ENCODE measurements around the gene SEC16A.
A peak's percentile ranks its signal among the peaks of the same experiment; 100 is the strongest.

Gene SEC16A

DNA sequence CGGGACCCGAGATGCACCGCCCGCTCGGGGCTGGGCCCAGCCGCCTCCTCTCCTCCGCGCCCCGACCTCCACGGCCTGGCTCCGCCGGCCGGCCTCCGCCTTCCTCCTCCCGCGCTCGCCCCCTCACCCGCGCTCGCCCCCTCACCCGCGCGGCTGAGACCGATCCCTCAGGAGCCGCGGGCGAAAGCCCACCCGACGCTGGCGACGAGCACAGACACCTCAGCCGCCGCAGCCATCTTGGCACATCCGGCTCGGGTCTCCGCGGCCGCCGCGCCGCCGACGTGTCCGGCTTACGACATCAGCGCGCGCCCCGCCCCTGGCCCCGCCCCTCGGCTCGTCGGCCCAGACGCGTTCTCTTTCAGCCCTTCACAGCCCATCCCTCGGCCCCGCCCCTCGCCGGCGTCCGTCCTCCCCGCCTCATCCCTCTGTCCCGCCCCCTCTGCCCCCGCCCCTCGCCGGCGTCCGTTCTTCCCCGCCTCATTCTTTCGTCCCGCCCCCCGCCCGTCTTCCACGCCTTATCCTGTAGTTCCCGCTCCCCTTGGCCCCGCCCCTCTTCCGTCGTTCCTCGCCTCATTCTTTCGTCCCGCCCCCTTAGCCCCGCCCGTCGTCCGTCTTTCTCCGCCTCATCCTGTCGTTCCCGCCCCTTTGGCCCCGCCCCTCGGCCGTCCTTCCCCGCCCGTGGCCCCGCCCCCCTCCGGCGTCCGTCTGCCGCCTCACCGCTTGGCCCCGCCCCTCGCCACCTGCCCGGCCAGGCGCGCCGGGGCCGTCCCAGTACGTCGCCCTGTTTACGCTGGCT is at the start of gene SEC16A:
Gene SEC16A, minus strand, starts transcription at position 248 of the 796 bp plus-strand sequence. CDS start 5,425 bp downstream, outside the sequence.
- DNase-seq: peak; percentile 82

- DNase-seq: no peak
Measured at GRCh38 chr9:136531904-136532798, 49.3 kb upstream of the SEC16A start.

DNA sequence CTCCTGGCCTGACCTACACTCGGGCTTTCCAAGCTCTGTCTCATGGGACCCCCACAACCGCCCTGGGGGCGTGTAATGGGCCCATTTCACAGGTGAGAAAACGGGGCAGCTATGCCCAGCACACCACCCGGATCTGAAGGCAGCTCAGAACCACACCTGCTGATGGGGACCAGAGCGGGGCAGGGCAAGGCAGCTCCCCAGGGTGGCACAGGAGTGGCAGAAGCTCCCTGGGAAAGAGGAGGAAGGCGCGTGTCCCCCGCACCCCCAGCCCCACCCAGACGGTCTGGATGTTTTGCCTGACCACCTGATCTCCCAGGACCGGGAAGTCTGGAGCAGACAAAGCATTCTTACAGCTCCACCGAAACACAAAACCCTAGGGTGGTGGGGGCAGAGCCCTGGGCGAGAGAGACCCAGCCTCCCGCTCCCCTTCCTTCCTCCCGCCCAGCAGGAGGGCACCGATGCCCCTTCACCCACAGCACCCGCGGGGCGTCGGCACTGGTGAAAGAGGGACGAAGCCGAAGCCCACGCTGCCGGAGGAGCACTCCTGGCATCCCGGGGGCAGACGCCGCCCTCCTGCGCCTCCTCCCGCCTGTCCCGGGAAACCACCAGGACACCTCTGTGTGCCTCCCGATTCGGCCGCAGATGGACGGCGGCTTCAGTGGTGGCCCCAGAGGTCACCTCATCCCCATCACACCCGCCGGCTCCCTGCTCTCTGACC is 48.5 kb upstream of the SEC16A start:
- DNase-seq: no peak

DNA sequence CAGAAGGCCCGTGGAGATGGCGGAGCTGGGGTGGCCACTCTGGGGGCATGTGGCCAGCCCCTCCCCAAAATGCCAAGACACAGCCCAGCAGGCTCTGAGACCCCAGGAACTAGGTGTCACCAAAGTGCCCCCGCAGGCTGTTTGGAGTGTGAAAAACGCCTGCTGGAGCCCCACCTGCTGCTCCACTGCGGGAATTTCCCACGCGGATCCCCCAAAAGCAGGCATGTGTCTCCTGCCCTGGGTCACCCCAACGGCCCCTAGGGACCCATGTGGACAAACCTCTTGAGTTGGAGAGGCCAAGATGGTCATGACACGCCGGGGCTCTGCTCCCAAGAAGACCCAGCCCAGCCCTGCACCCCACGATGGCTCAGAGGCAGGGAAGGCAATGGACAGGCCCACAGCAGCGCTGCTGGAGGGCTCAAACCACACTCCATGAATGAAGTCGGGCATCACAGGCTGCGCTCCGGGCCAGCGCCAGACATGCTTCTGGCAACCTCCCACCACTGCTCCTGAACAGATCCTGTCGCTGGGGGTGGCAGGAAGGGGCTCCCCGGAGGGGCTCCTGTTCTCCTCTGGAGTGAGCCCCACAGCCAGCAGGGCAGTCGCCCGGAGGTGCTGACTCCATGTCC is 47.7 kb upstream of the SEC16A start:
- no peak for DNase-seq

GRCh38 chr9:136529516-136530460 is 46.9 kb upstream of the SEC16A start:
- no peak for DNase-seq

DNA sequence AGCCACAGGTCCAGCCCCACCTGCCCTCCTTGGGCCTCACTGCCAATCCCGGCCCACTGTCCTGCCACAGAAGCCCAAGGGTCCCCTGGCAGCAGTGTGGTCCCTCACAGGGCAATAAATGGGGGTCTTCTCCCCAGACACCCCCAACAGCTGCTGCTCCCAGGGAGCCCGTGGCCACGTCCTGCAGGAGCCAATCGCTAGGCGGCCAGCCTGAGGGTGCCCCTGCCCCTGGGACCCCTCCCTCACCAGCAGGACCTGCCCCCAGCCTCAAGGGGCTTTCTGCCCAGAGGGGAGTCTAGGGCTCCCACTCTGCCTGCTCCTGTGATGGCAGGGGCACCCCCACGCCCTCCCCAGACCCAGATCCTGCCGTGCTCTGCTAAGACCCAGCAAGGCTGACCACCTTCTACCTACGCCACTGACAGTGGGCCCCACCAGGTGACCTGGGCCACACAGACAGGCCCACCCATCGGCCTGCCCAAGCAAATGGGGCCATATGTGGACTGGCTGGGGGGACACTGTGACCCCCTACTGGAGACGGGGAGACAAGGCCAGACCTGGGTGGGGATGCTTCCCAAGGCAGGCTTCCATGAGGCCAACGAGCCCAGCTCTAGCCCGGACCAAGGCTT is 46.0 kb upstream of the SEC16A start:
- DNase-seq: no peak

DNA sequence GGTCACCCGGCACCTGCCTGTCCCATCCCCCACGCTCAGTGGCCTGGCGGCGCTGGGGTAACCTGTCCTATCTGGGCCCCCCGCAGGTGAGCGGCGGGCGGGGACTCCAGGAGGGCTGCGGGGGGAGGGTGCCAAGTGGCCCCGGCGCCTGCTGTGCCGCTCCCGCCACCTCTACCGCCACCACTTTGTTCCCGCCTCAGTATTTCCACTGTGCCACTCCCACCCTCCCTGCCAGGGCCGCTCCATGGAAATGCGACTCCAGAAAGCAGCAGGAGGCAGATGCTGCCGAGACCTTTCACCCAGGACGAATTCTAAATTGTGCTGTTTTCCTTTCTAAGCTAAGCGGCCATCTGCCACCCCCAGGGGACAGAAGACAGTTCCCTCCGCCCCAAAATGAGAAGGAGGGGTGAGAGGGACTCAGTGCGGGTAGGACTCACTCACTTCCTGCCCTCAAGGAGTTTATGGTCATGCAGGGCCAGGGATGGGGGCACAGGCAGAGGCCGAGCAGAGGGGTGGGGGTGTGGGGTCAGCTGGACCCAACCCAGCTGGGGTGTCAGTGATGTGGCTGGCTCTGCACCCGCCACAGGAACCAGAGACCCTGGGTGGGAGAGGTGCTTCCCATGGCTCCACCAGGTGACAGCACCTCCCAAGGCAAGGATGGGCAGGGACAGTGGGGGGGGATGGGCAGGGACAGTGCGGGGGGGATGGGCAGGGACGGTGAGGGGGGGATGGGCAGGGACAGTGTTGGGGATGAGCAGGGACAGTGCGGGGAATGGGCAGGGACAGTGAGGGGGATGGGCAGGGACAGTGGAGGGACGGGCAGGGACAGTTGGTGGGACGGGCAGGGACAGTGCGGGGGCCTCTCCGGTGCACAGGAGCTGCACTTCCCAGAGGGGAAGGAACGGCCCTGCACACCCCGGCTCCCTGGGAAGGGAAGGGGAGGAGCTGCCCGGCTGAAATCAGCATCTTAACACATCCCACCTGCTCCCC is 45.2 kb upstream of the SEC16A start:
- DNase-seq: no peak

- DNase-seq: no peak
Measured at GRCh38 chr9:136527131-136527530, 44.3 kb upstream of the SEC16A start.

- DNase-seq: no peak
Measured at GRCh38 chr9:136526625-136527066, 43.8 kb upstream of the SEC16A start.

- DNase-seq: no peak
Measured at GRCh38 chr9:136525841-136526499, 43.1 kb upstream of the SEC16A start.

- DNase-seq: no peak
Measured at GRCh38 chr9:136525207-136525606, 42.4 kb upstream of the SEC16A start.

DNA sequence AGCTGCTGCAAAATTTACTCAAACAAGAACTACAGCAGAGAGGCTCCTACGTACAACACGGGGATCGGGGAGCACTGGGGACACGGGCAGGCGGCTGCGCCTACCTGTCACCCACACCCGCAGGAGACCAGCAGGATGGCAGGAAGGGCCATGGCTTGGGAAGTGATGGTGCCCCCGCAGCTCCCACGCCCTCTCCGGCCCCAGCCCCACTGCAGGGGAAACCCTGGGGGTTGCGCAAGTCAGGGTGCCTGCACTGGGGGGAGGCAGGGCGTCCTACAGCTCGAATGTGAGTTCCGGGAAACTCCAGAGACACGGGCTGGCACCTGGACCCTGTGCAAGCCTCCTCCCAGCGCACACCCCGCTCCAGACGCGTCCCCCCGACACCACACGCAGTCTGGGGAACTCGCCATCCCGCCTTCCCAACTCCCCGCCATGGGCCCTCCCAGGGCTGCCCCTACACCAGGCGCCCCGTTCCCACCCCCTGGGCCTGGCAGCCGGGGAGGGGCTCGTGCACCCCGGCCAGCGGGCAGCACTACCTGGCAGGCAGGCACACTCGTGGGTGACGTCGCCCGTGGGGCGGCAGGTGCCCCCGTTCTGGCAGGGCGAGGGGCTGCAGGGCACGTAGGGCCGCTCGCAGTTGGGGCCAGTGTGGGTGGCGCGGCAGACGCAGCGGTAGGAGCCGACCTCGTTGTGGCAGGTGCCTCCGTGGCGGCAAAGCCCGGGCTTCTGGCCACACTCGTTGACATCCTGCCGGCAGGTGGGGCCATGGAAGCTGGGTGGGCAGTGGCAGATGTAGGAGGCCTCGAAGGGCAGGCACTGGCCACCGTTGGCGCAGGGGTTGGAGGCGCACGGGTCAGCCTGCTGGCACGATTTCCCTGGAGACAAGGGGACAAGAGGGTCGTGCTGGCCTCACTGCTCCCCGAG is 39.7 kb upstream of the SEC16A start:
- DNase-seq: no peak

DNA sequence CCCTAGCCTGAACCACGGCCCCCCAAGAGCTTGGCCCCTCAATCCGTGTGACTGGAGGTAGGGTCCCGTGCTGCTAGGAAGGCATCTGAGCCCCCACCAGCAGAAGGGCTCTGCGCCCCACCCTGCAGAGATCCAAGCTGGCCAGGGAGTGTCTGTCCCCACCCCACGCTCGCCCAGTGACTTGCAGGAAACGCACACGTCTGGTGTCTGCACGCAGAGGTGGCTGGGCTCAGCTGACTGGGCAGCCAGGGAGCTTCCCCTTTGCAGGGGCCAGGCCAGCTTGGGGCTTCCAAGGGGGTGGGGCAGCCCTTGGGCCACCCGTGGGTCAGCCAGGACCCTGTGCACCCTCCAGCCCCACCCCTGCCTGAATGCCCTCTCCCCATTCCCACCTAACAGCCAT is 38.7 kb upstream of the SEC16A start:
- no peak for DNase-seq

GRCh38 chr9:136520053-136520540 is 37.3 kb upstream of the SEC16A start:
- no peak for DNase-seq

GRCh38 chr9:136519263-136520052 is 36.6 kb upstream of the SEC16A start:
- no peak for DNase-seq

DNA sequence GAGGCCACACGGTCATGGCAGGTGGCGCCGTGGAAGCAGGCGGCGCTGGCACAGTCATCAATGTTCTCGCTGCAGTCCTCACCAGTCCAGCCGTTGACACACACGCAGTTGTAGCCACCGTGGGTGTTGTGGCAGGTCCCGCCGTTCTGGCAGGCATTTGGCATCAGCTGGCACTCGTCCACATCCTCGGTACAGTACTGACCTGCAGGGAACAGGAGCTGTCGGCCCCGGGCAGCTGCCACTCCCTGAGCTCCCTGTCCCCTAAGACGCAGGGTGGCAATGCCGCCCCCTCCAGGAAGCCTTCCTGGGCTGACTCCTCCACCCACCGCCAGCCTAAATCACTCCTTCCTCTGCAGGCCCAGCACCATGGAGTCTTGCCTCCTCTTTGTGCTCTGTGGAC is 35.8 kb upstream of the SEC16A start:
- DNase-seq: no peak

GRCh38 chr9:136517950-136518349 is 35.1 kb upstream of the SEC16A start:
- DNase-seq: no peak
